HCT116 (cell line): ENCODE results near the gene OR51E1. TPM values are rescaled to one million over a fixed set of nuclear protein-coding genes. Genes with fewer than 3 reads are reported as not detected.

Experiments
- ATAC-seq: fragments of 200-7000 bp; cut with Tn5 transposase; 2 replicates; pipeline ENCODE4 v1.9.1; 2020; ENCODE audit warnings: mild to moderate bottlenecking, moderate library complexity
- BruUV-seq: library from RNA; stranded (reverse); fragments of 400-500 nt; replicated peaks from 2 replicates; lab custom pipeline; 2021; lab: Mats Ljungman, UMichigan
- CTCF ChIA-PET: fragments of 300-600 bp; sonication (Branson Sonifier 250); formaldehyde crosslinking; loops from one replicate; lab custom pipeline; 2021; ENCODE audit warnings: antibody characterized with exemption; lab: Charles Lee
- POLR2A ChIA-PET: fragments of 300-600, 350-600 bp; sonication (Branson Sonifier 250); formaldehyde crosslinking; loops from one replicate; lab custom pipeline; 2021; ENCODE audit warnings: antibody characterized with exemption; lab: Charles Lee
- RAD21 ChIA-PET, 2 experiments: fragments of 300-600 bp; sonication (Branson Sonifier 250); formaldehyde crosslinking; loops; one replicate each; lab custom pipeline; 2023; ENCODE audit warnings: low total read pairs in 2 of 2; ENCODE audit not compliant: uncharacterized antibody in 2 of 2, unreplicated experiment in 2 of 2, low non-redundant PET in 1 of 2; lab: Charles Lee
- DNase-seq: peaks from one replicate; pipeline ENCODE4 v3.0.0-alpha.2; 2010; ENCODE audit warnings: low read depth, low spot score
- H2AFZ ChIP-seq: fragments of 200-600 bp; shearing (Covaris generic), sonication (generic); 2 replicates; pipeline ENCODE4 v1.6.1; 2017; ENCODE audit warnings: low read depth, mixed run types, mixed read lengths, antibody characterized with exemption, low read length; ENCODE audit not compliant: poor library complexity, severe bottlenecking
- H3K27ac ChIP-seq: 2 replicates; pipeline ENCODE4 v1.5.1; 2012; ENCODE audit warnings: low read depth, low read length
- H3K27me3 ChIP-seq: fragments of 200-600 bp; sonication (generic); 2 replicates; pipeline ENCODE4 v1.6.1; 2016; ENCODE audit warnings: mixed run types, low read length, mixed read lengths; ENCODE audit not compliant: insufficient read depth
- H3K36me3 ChIP-seq, 2 experiments: fragments of 200-500 bp in 1 of 2; fragments of 200-600 bp in 1 of 2; sonication (Bioruptor generic) in 1 of 2; sonication (generic) in 1 of 2; 2 replicates each; pipeline versions ENCODE4 v1.5.1 to v1.6.1; 2014 to 2016; ENCODE audit warnings: low read length in 2 of 2, inconsistent platforms in 1 of 2, mixed read lengths in 1 of 2, mixed run types in 1 of 2; ENCODE audit not compliant: insufficient read depth in 2 of 2, control insufficient read depth in 1 of 2
- H3K4me1 ChIP-seq, 2 experiments: fragments of 200-600 bp in 1 of 2; sonication (generic) in 1 of 2; 2 replicates each; pipeline versions ENCODE4 v1.5.1 to v1.6.1; 2012 to 2017; ENCODE audit warnings: low read length in 2 of 2, inconsistent platforms in 1 of 2, mild to moderate bottlenecking in 1 of 2, mixed read lengths in 1 of 2, mixed run types in 1 of 2, moderate library complexity in 1 of 2; ENCODE audit not compliant: insufficient read depth in 2 of 2, control insufficient read depth in 1 of 2
- H3K4me2 ChIP-seq: fragments of 200-600 bp; sonication (generic); 2 replicates; pipeline ENCODE4 v1.6.1; 2017; ENCODE audit warnings: mixed run types, low read length, mixed read lengths
- H3K4me3 ChIP-seq, 2 experiments: fragments of 200-600 bp in 1 of 2; sonication (generic) in 1 of 2; replicated peaks in 1 of 2; 2 replicates each; pipeline ENCODE4 v1.5.1; 2011 to 2016; ENCODE audit warnings: low read length in 2 of 2, control low read depth in 1 of 2, low read depth in 1 of 2, mild to moderate bottlenecking in 1 of 2, mixed read lengths in 1 of 2, mixed run types in 1 of 2
- H3K79me2 ChIP-seq: fragments of 200-600 bp; sonication (generic); 2 replicates; pipeline ENCODE4 v1.6.1; 2017; ENCODE audit warnings: mild to moderate bottlenecking, mixed run types, low read length, moderate library complexity, mixed read lengths; ENCODE audit not compliant: insufficient read depth
- H3K9ac ChIP-seq: fragments of 200-600 bp; sonication (generic); 2 replicates; pipeline ENCODE4 v1.6.1; 2016; ENCODE audit warnings: low read length, mixed read lengths
- H3K9me2 ChIP-seq: fragments of 200-600 bp; sonication (generic), shearing (Covaris generic); 2 replicates; pipeline ENCODE4 v1.6.1; 2017; ENCODE audit warnings: mixed run types, mild to moderate bottlenecking, moderate library complexity; ENCODE audit not compliant: insufficient read depth
- H3K9me3 ChIP-seq, 2 experiments: fragments of 200-500 bp in 1 of 2; fragments of 200-600 bp in 1 of 2; sonication (Bioruptor generic) in 1 of 2; sonication (generic) in 1 of 2; 2 replicates each; pipeline ENCODE4 v1.6.1; 2014 to 2017; ENCODE audit warnings: low read length in 2 of 2, mixed read lengths in 2 of 2, inconsistent platforms in 1 of 2, low read depth in 1 of 2, mild to moderate bottlenecking in 1 of 2, mixed run types in 1 of 2, moderate library complexity in 1 of 2; ENCODE audit not compliant: control insufficient read depth in 1 of 2, insufficient read depth in 1 of 2
- H4K20me1 ChIP-seq: fragments of 200-600 bp; sonication (generic), shearing (Covaris generic); 2 replicates; pipeline ENCODE4 v1.6.1; 2017; ENCODE audit warnings: mixed run types, mild to moderate bottlenecking, moderate library complexity; ENCODE audit not compliant: insufficient read depth
- CBX3 ChIP-seq: IDR thresholded peaks from 2 replicates; pipeline ENCODE4 v1.6.1; 2012; ENCODE audit warnings: low read depth
- ELF1 ChIP-seq: IDR thresholded peaks from 2 replicates; pipeline ENCODE4 v1.6.1; 2012; ENCODE audit warnings: low read depth, borderline replicate concordance
- EZH2 ChIP-seq: fragments of 200-600 bp; sonication (generic); IDR thresholded peaks from 2 replicates; pipeline ENCODE4 v1.6.1; 2017; ENCODE audit warnings: antibody characterized with exemption, mixed run types
- EZH2phosphoT487 ChIP-seq: fragments of 200-600 bp; IDR thresholded peaks from 2 replicates; pipeline ENCODE4 v1.6.1; 2018; ENCODE audit warnings: antibody characterized with exemption, borderline replicate concordance
- FOSL1 ChIP-seq: IDR thresholded peaks from 2 replicates; pipeline ENCODE4 v1.6.1; 2012; ENCODE audit warnings: low read depth
- MAX ChIP-seq: IDR thresholded peaks from 2 replicates; pipeline ENCODE4 v1.6.1; 2012
- POLR2AphosphoS5 ChIP-seq: IDR thresholded peaks from 2 replicates; pipeline ENCODE4 v1.6.1; 2011; ENCODE audit warnings: mild to moderate bottlenecking, low read depth, low read length, moderate library complexity
- RAD21 ChIP-seq: IDR thresholded peaks from 2 replicates; pipeline ENCODE4 v1.6.1; 2012; ENCODE audit warnings: low read depth, mild to moderate bottlenecking
- SIN3A ChIP-seq: IDR thresholded peaks from 2 replicates; pipeline ENCODE4 v1.6.1; 2012; ENCODE audit warnings: low read depth
- SP1 ChIP-seq: IDR thresholded peaks from 2 replicates; pipeline ENCODE4 v1.6.1; 2012; ENCODE audit warnings: low read depth
- TCF7L2 ChIP-seq: IDR thresholded peaks from 2 replicates; pipeline ENCODE4 v1.7.0; 2011; ENCODE audit warnings: borderline replicate concordance, inconsistent platforms; ENCODE audit not compliant: insufficient read depth, insufficient read length; ENCODE audit errors: extremely low read depth
- YY1 ChIP-seq: IDR thresholded peaks from 2 replicates; pipeline ENCODE4 v1.6.1; 2011; ENCODE audit warnings: low read length, low read depth, moderate library complexity, mild to moderate bottlenecking; ENCODE audit not compliant: insufficient replicate concordance; ENCODE audit errors: extremely low read depth
- intact Hi-C: fragments of 100-400 bp; cut with micrococcal nuclease; formaldehyde crosslinking; loops from 2 replicates; pipeline ENCODE4 v1.10.0; 2022
- total RNA-seq: library from RNA; stranded (reverse); gene quantifications from one replicate; pipeline ENCODE4 v1.2.1, GENCODE V29; 2021; ENCODE audit not compliant: unreplicated experiment

The OR51E1 gene
- total RNA-seq, 1 experiment from 2014 or later = not detected

- no peak for TF ChIP-seq YY1
- no peak for TF ChIP-seq TCF7L2
- TF ChIP-seq, all 23 proteins: peak for 0
These were observed 3.9 kb upstream of the OR51E1 start (continued) for GRCh38 chr11:4639931-4640330.

- ATAC-seq = no peak
- RAD21 ChIA-PET = no interaction called here
These were observed 2.3 kb upstream of the OR51E1 start for GRCh38 chr11:4641501-4641900.

GRCh38 chr11:4642043-4642442 lies 1.7 kb upstream of the OR51E1 start:
- Histone ChIP-seq H3K79me2 (no peaks in the 10 kb centered on the region), H2AFZ (no peak overlapping the region), H3K4me3 (no peak overlapping the region), H3K36me3 (no peaks in the 10 kb centered on the region), H3K9me2 (no peaks in the 10 kb centered on the region), H3K9me3 (no peaks in the 10 kb centered on the region), H3K4me2 (no peak overlapping the region), H3K27ac (no peak overlapping the region), H3K9ac (no peak overlapping the region), H3K27me3 (peaks cover 58% of the 10 kb centered on the region), H3K4me1 (no peaks in the 10 kb centered on the region), H4K20me1 (no peaks in the 10 kb centered on the region)
- ChIA-PET CTCF (no interaction called here), RAD21 (no interaction called here), POLR2A (no interaction called here)
- DNase-seq (no peak), ATAC-seq (no peak)
- intact Hi-C loops = no loop called here
- TF ChIP-seq YY1 = no peak
- no peak for TF ChIP-seq ELF1
- no peak for TF ChIP-seq TCF7L2
- no peak for TF ChIP-seq SP1
- TF ChIP-seq POLR2AphosphoS5 = no peak
- no peak for TF ChIP-seq RAD21
- BruUV-seq = no TSS peak

More at GRCh38 chr11:4641501-4641900, 2.3 kb upstream of the OR51E1 start:
- Histone ChIP-seq H3K4me3 (no peak overlapping the region), H3K79me2 (no peaks in the 10 kb centered on the region), H2AFZ (no peak overlapping the region), H3K27me3 (peaks cover 58% of the 10 kb centered on the region), H3K27ac (no peak overlapping the region), H3K9me2 (no peaks in the 10 kb centered on the region), H3K36me3 (no peaks in the 10 kb centered on the region), H3K4me2 (no peak overlapping the region), H3K9me3 (no peaks in the 10 kb centered on the region), H3K4me1 (no peaks in the 10 kb centered on the region), H3K9ac (no peak overlapping the region), H4K20me1 (no peaks in the 10 kb centered on the region)
- DNase-seq = no peak
- TF ChIP-seq EZH2 = no peak
- TF ChIP-seq FOSL1 = no peak
- no peak for TF ChIP-seq SIN3A
- no peak for TF ChIP-seq SP1
- TF ChIP-seq YY1 = no peak
- no peak for TF ChIP-seq CBX3
- TF ChIP-seq ELF1 = no peak
- TF ChIP-seq TCF7L2 = no peak
- no peak for TF ChIP-seq EZH2phosphoT487
- TF ChIP-seq MAX = no peak
- ChIA-PET CTCF (no interaction called here), POLR2A (no interaction called here)
- no TSS peak for BruUV-seq
- intact Hi-C loops = no loop called here
